ENCODE data around the gene DOCK11.

- TF ChIP-seq CTCF (IDR thresholded peaks at IDR 0.05): no peak
- TF ChIP-seq POLR2A (IDR thresholded peaks at IDR 0.05): no peak
Observed at GRCh38 chrX:118675966-118676349, 180.3 kb downstream of the DOCK11 start.

Data from uterus (tissue), 2 donors.